ENCODE results near the gene E2F1.

Gene E2F1

DNA sequence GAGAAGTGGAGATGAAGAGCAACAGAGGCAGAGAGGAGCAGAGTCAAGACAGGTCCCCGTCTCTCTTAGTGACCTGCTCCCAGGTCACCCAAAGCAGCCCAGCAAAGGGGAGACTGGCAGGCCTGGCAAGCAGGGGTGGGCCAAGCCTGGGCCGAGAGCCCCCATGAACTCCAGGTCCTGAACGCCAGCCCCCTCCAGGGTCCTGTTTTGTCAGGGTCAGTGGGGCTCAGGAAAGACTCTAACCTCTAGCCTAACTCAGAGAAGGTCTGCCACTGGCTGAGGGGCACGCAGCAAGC is 13.1 kb downstream of the E2F1 start:
- DNase-seq (ENCODE audit: low read depth in 3 of 3, low spot score in 1 of 3): no peak

DNA sequence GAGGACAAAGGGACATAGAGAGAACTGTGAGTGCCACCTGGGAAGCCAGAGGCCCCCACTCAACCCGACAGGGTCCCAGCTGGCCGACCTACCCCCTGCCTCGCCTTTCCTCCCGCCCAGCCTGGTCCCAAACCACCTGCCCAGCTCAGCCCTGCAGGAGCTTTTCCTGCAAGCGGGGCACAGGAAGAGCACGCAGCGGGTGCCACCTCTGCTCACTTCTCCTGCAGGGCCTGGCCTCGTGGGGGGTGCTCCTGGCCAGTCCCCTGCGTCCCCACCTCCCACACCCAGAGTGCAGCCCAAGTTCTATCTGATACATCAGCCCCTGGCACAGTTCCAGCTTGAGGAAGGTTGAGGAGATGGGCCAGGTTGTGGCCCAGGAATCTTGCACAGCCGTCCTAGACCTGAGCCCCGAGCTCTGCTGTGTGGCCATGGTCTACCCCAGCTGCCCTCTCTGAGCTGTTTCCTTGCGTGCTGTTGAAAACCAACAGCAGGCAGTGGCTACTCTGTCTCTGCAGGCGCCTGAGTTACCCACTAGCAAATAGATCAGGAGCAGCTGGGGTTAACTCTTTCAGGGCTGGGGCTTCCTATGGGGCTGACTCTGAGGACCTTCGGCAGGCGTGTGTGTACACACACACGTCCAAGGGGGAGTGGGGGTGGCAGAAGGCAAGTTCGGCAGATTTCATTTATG is 13.6 kb downstream of the E2F1 start:
- no peak for DNase-seq (ENCODE audit: low read depth in 3 of 3, low spot score in 1 of 3)

DNA sequence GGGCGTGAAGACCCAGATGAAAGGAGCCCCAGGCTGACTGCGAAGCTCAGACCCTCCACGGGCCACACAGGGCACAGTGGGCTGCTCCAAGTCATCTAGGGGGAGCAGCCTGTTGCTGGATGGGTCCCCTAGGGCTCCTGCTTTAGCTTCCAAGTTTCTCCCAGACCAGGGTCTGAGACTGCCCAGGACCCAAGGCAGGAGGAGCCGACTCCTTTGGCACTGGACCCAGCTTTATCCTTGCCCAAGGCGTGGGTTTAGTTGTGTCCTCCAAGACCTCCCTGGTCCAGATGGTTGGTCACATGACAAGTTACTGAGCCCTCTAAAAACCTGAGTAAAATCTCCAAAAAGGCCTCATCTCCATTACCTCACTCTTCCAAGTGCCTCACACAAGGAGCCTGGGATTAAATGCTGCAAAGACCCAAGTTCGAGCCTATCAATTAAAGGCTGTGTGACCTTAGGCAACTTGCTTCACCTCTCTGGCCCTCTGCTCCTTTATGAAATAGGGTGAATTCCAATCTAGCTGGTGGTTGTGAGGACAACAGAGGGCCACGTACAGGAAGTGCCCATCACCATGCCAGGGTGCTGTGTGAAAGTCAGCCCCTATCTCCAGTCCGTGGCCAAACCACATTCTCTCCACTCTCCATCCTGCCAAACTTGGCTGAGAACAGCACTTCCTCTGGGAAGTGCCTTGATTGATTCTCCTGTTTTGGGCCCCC is 14.5 kb downstream of the E2F1 start:
- DNase-seq (ENCODE audit: low read depth in 3 of 3, low spot score in 1 of 3): no peak

DNA sequence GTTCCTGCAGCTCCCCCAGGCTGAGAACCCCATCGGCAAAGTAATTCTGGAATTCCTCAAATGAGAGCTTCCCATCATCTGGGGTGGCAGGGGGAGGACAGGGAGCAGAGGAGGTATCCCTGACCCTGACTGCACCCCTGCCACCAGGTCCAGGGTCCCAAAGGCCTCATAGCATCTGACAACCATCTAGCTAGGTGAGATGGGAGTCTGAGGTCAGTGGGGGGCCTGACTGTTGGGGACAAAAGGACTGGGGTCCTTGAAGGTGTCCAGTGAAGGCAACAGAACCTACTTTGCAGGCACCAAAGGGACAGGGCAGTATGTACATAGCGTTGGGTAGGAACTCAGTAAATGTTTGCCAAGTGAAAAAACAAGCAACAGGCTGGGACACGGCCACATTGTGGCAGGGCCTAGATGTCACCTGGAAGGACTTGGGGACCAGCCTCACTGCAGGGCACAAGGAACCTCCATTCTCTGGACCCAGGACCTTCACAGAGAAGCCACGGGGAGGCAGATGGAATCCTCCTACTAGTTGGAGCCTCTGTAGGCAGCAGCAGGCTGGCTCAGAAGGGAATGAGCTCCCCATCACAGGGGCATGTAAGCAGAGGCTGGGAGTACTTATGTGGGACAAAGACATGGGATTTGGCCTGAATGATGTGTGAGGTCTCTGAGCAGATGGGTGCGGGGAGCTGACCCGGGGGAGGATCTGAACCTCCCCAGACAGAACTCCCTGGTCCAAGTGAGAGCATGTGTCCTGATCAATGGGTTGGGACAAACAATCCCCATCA is 15.3 kb downstream of the E2F1 start:
- no peak for DNase-seq (ENCODE audit: low read depth in 3 of 3, low spot score in 1 of 3)

DNA sequence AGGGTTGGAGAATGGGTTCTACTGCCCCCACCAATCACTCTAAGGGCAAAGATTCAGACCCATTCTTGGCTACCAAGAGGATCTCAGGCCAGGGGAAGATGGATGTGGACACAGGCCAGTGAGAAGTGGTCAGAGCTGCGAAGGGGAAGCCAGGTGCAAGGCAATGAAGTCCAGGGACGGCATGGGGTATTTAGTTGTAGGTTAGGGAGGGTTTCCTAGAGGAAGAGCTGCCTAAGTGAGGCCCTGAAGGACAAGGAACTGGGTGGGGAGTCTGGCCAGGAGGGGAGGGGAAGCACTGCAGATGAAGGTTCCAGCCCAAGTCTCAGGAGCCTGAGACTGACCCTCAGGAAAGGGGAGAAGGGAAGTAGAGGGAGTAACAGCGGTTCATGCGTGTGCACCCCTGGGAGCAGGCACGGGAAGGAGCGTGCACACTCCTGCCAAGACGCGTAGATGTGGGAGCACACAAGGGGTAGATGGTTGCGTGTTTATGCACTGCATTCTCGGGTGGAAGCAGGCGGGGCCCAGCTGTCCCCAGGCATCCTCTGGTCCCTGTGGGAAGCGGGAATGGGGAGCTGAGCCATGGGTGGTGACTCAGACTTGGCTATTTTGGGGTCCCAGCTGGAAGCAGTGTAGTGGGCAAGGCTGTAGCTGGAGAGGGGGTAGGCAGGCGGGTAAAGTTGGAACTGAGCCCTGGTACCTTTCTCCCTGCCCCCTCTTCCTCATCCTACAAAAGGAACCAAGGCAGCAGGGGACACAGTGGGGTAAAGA is 16.1 kb downstream of the E2F1 start:
- DNase-seq (ENCODE audit: low read depth in 3 of 3, low spot score in 1 of 3): no peak

DNA sequence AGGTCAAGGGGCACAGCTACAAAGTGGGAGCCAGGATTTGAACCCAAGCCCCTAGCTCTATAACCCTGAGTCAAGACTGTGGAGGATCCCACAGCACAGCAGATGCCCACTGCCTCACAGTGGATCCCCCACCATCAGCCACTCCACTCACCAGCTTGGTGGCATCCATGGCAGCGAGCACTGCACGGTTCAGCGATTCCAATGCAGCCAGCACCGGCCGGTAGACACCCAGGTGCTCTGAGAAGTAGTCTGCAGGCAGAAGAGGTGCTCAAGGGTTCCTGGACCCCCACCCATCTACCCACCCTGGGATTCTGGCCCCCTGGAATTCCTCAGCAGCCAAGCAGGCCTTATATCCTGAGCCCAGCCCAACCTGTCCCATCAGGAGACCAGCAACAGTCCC is 17.0 kb downstream of the E2F1 start:
- DNase-seq (ENCODE audit: low read depth in 3 of 3, low spot score in 1 of 3): no peak

DNA sequence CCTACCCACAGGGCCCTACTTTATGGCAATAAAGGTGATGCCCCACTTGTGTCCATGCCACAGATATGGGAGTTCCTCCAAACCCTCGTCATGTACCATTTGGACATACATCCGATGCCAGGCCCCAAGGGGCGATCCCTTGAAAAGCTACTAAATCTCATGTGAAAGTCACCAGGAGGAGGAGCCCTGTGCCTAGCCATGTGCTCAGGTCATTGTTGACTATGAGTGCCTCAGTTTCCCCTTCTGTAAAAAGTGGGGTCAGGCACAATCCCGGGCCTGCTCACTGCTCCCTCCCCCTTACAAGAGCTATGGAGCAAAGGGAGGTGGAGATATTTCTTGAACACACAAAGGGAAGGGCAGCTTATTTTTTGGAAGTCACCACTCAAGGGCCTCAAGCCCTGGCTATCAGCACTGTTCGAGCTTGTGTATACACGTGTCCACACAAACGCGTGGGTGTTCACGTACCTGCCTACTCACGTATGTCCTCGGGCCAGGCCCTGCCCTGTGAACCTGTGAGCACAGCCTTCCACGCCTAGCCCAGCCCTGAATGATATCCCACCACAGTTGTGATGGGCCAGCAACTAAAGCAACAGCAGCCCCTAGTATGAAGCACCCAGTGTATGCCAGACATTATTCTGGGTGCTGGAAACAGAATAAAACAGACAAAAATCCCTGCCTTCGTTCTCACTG is 17.6 kb downstream of the E2F1 start:
- DNase-seq (ENCODE audit: low read depth in 3 of 3, low spot score in 1 of 3): no peak

DNA sequence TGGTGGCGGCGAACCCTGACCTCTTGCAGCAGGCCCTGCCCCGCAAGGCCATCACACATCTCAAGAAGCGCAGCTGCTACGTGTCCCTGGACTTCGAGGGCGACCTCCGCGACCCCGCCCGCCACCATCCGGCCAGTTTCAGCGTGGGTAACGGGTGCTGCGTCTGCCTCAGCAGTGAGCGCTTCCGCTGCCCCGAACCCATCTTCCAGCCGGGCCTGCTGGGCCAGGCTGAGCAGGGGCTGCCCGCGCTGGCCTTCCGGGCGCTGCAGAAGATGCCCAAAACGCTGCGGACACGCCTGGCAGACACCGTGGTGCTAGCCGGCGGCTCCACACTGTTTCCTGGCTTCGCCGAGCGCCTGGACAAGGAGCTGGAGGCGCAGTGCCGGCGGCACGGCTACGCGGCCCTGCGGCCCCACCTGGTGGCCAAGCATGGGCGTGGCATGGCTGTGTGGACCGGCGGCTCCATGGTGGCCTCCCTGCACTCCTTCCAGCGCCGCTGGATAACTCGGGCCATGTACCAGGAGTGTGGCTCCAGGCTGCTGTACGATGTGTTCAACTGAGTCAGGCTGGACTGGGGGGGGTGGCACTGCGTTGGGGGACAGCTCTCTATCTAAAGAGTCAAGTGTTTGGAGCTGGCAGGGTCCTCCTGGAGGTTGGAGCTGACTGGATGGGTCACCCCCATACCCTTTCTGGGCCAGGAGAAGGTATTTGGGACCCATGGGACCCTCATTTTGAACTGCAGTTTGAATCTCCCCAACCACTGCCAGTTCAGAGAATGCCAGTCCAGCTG is 18.3 kb downstream of the E2F1 start:
- peak; percentile 31 to 66 (median 61) for DNase-seq (ENCODE audit: low read depth in 3 of 3, low spot score in 1 of 3)

DNA sequence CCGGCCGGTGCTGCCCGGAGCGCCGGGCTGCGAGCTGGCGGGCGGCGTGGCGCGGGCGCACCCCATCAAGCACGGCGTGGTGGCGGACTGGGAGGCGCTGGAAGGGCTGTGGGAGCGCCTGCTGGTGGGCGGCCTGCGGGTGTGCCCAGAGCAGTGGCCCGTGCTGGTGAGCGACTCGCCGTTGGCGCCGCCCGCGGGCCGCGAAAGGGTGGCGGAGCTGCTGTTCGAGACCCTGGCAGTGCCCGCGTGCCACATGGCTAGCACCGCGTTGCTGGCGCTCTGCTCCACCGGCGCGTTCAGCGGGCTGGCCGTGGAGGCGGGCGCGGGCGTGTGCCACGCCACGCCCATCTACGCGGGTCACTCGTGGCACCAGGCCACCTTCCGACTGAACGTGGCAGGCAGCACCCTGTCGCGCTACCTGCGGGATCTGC is 18.9 kb downstream of the E2F1 start:
- no peak for DNase-seq (ENCODE audit: low read depth in 3 of 3, low spot score in 1 of 3)

DNA sequence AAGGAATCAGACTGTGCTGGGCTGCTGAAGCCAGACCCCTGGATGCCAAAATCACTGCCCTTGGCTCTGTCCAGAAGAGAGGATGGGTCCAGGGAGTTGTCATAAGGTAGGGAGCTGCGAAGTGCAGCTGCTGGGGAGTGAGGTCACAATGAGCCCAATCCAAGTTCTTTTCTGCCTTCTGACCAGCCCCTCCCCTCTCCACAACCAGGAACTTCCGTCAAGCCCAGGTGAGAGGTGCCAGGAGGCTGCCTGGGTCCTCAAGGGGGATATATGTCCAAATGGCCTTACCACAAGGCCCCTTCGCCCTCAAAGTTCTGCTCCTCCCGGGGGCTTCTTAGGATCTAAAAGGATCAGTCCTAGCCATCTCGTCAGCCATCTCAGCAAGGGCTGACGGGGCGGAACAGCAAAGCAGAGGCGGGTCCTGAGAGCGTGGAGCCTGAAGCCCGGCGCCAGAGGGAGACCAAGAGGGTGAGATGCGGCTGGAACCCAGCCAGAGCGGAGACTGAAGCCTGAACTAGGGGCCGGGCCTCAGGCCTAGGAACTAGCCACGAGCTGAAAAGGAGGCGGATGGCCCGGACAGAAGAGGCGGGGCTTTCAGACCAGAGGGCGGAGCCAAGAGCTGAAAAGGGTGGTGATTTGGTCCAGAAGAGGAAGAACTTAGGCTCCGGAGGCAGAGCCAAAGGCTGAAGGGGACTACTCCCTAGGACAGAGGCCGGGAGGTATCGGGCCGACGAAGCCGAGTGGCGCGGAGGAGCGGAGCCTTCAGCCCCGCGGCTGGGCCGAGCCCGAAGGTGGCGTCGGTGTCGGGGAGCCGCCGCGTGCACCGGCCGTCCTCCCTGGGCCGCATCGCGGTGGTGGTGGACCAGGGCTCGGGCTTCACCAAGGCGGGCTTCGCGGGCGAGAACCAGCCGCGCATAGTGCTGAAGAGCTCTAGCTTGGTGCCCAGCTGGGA is 19.6 kb downstream of the E2F1 start, which contains the start of gene ACTL10:
TSS of gene ACTL10 (plus strand) at position 651 of the 952 bp plus-strand sequence. CDS start 555 bp downstream, outside the sequence.
- peak; percentile 17 to 72 (median 46) for DNase-seq (ENCODE audit: low read depth in 3 of 3, low spot score in 1 of 3)

DNA sequence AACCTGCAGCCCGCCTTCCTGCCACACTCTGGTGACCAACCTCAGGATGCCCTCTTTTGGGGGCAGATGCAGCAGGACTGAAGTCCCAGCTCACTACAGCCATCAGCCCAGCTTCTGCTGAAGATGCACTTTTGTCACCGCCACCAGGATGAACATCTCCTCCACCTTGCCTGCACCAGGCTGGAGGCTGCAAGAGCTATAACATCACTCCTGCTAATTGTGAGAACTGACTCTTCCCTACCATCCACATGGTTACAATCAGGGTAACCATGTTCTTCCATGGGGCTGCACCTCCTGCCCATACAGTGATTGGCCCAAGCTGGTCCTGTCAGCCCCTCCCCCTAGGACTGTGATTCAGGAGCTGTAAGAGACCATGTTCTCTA is 21.4 kb downstream of the E2F1 start:
- no peak for DNase-seq (ENCODE audit: low read depth in 3 of 3, low spot score in 1 of 3)

DNA sequence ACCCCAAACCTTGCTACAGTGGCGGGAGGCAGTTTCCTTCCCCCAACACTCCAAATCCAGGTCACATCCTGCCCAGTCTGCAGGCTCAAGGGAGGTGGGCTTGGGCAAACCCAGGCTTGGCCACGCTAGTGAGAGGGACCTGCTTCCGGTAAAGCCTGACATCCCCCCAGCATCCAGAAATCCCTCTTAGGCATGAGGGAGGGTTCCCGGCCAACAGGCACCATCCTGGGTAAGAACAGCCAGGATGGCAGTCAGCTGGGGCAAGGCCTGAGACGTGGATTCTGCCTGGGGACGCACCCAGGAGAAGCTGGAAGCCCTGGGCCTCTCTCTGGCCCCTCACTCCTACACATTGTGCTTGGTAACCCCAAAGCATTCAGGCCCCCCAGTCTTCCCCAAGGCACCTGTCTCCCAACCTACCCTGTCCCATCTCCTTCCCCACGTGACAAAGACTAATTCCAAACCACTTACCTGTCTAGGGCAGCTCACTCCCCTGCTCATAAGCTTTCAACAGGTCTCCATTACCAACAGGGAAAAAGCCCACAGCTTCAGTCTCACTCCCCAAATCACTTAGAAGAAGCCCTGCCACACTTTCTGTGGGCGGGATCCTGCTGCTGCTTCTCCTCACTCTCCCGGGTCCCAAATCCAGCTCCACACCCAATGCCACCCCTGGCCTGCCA is 22.0 kb downstream of the E2F1 start:
- DNase-seq (ENCODE audit: low read depth in 3 of 3, low spot score in 1 of 3): no peak

DNA sequence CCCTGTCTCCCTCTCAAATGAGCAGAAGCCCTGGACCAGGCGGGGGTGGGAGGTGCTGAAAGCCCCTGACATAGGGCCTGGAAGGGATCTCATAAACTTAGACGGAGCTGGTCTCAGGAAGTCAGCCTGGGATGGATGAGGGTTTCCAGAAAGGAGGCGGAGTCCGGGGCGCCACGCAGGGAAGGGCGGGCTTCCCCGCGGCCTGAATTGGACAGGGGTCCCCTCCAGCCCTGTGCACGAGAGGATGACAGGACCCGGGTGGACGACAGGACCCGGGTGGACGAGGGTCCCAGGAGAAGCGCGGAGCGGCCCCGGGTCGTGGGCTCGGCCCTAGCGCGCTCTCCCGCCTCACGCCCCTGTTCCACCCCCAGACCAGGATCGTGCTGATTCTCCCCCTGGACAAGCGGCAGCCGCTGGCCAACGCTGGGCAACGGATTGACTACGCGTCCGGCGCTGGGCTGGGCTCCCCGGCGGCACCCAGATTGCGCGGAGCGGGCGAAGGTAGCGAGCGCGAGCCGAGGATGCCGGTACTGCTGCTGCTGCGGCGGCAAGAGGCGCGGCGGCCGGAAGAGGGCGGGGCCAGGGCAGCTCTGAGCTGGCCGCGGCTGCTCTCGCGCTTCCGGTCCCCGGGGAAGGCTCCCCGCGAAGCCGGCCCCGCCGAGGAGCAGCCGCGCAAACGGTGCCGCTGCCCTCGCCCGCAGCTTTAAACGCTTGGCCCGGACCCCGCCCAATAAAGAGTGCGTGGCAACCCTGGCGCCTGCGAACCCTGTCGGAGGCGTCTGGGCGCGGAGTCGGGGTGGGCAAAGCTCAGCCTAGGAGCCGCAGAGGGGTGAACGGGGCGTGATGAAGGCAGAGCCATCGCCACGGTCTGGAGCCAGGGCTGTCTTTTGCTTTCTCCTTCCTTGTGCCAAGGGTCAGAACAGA is 22.8 kb downstream of the E2F1 start:
- DNase-seq (ENCODE audit: low read depth in 3 of 3, low spot score in 1 of 3): peak in 2 of 3 donors; percentile 64 to 73

DNA sequence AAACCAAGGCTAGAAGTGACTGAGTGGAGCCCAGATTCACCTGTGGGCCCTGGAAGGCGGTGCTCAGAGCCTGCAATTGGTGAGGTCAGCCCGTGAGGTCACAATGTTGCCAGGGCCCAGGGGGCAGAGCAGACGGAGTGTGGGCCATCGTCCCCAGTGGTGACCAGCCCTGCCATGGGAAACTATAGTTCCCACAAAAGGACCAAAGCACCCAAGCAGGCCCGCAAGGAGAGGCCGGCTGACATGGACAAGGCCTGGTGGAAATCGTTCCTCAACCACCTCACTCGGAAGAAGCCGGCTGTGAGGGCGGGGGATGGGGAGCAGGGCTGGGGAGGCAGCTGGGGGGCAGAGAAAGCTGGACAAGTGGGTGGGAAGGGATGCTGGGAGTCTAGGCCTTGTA is 24.0 kb downstream of the E2F1 start, which contains the start of gene C20orf144:
TSS of gene C20orf144 (plus strand) at position 156 of the 400 bp plus-strand sequence. CDS start at position 175, 19 bp downstream.
- DNase-seq (ENCODE audit: low read depth in 3 of 3, low spot score in 1 of 3): no peak

DNA sequence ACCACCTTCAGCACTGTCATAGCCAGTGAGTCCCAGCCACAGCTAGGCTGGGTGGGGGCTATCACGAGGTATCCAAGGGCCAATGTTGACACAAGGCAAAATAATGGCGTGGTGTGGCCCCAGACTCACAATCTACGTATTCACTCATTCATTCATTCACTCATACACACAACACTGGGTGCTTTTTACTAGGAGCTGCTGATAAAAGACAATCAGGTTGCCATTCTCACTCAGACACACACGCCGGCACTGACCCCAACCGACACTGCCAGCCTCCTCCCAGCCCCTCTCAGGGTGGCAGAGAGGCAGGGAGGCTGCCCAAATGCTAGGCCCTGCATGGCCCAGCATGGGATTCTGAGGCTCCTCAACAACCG is 25.5 kb downstream of the E2F1 start:
- no peak for DNase-seq (ENCODE audit: low read depth in 3 of 3, low spot score in 1 of 3)

DNA sequence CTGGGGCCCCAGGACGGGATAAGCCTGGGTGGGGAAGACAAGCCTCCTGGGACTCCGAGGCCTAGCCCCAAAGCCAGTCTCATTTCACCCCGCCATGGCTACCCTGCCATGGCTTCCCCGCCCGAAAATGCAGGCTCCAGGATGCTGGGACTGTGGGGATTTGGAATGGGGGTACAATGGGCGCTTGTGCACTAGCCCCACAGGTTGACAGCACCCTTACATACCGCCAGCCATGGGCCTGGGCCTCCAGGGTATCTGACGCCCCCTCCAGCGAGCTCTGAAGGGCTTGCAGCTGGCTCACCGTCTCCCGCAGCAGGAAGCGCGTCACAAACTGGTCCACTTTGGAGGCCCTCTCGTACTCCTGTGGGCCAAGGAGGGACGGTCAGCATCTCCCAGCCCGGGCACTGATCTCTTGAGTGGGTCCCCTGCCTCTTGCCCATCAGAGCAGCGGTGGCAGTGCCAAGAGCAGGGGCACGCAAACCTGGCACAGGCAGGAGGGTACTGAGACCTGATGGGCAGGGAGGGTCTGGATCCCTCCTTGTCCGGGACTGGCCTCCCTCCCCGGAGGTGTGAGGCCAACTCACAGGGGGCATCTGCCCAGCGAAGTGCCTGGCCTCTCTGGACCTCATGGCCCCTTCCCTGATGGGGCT is 26.0 kb downstream of the E2F1 start:
- DNase-seq (ENCODE audit: low read depth in 3 of 3, low spot score in 1 of 3): no peak
